Left kidney (tissue), 2 donors: ENCODE measurements around the gene WASHC3. TPM values are rescaled to one million over a fixed set of nuclear protein-coding genes. Genes with fewer than 3 reads are reported as not detected.
"Not testable (repeated sequence)": the region's sequence is repeated elsewhere in the genome, so short reads cannot be mapped to it uniquely, and the experiment has no call there.

Source experiments
- DNase-seq: peaks from one replicate; pipeline ENCODE4 v3.0.0-alpha.2; 2013
- polyA plus RNA-seq: library from polyadenylated mRNA; unstranded; fragments of 120-200 nt; gene quantifications from one replicate; pipeline ENCODE4 v1.2.1, GENCODE V29; 2013; ENCODE audit not compliant: insufficient read length

The WASHC3 gene
- polyA plus RNA-seq, 1 donor, result 58.7 TPM

DNA sequence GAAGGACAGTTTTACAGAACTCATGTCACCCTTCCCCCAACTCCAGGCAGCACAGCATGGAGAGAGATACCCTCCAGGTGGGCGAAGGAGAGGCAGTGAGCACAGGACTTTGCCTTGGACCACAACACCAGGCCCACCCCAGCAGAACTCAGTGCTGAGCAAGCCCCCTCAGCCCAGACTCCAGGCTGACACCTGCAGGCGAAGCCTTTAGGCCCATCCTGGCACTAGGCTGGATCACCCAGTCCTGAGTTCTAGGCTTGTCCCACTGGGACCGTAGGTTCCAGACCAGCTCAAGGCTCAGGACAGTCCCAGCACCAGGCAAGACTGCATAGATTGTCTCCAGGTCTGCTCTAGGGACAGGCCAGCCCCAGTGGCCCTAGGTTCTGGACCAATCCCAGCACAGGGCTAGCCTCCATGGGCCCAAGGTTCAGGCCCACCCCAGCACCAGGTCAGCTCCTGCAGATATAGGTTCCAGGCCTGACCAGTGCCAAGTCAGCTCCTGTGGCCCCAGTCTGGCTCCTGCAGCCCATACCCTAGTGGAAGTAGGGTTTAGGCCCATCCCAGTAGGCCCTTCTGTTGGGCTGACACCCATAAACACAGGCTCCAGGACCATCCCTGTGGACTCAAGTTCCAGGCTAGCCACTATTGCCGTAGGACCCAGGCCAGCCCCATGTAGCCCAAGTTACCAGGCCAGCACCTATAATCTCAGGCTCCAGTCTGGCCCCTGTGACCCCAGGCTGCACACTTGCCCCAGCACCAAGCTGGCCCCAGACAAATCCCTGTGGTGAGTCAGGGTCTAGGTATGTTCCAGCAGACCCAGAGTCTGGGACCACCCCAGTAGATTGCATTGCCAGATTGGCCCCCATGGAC lies 9.4 kb downstream of the WASHC3 start:
- no peak for DNase-seq

DNA sequence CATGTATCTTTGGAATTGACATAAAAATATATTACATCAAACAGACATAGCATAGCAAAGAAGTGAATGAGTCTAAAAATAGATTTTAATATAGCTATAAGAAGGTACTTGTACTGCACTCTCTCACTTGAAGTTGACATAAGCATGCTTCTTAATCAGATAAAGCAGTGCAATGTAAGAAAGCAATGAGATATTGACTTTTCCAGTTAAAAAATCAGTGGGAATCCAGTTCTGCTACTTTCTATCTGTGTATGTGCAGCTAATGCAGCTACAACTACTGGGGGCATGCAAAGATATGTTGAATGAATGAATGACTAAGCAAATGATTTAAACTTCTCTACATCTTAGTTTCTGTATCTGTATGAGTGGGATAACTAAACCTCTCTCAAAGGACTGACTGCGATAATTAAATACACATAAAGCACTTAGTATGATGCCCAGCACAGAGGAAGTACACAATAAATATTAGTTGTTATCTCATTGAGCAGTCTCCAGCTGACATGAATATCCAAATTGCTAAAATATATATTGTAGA lies 10.3 kb downstream of the WASHC3 start:
- DNase-seq, result no peak

GRCh38 chr12:102050660-102051430 lies 10.9 kb downstream of the WASHC3 start:
- DNase-seq, result no peak

DNA sequence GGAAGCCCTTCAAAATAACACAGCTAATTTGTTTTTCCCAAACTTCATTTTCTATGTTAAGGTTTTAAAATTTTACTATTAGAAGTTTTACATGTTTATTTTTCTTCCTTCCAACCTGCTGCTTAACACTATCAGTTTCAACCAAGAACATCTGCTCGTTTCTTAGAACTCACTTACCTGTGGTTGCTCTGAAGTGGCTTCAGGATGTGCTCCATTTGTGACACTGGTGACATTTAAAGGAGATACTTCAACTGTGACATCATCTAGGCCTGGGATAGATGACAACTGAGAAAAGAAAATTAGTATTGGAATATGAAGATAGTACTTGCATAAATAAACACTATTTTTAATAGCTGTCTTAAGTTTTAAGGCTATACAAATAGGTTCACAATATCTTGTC lies 17.9 kb downstream of the WASHC3 start:
- DNase-seq, result no peak

GRCh38 chr12:102033991-102034745 lies 27.6 kb downstream of the WASHC3 start:
- DNase-seq, result no peak

DNA sequence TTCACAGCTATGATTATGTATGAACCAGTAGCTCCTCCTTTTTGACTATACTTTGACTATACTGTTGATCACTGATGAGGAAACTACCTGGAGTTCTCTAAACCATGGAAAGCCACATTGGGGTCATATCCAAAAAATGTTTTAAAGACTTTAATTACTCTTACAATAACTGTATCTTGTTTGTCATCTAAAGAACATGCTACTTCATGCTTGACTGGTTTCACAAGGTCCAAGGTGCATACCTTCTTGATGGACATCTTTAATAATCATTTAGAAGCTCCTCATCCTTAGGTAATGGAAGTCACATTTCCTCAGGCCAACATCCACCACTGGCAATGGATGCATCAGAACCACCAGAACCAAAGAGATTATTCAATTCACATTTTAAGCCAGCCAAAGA lies 29.9 kb downstream of the WASHC3 start:
- DNase-seq, result no peak

DNA sequence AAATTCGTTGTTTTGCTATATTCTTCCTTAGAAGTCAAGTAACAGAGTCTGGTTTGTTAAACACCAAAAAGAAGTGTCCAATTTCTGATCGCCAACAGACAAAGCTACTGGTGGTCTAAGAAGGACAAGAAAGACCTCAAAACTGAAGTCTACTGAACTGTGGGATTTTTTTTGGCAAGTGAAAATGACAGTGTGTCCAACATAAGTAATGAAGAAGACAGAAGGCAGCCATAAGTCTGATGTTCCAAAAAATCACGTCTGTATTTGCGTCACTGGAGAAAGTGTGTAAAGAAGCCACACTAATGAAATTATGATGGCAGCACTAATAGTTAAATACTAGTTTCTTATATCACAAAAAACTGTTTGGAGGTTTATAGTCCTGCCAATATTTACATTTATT lies 32.6 kb downstream of the WASHC3 start:
- DNase-seq, result no peak

DNA sequence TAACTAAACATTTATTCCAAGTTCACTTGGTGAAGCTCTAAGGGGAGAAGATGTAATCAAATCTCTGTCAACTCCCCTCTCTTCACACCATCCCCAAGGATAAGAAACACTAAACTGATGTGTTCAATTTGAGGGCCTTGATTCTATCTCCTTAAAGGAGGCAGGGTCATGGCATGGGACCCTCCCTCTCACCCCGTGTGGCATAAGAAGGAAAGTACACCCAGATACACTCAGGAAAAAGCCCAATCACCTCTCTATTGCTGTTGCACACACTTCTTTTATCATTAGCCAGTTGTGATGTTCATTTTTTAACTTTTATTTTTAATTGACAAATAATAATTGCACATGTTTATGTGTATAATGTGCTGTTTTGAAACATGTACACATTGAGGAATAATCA lies 35.1 kb downstream of the WASHC3 start:
- no peak for DNase-seq

DNA sequence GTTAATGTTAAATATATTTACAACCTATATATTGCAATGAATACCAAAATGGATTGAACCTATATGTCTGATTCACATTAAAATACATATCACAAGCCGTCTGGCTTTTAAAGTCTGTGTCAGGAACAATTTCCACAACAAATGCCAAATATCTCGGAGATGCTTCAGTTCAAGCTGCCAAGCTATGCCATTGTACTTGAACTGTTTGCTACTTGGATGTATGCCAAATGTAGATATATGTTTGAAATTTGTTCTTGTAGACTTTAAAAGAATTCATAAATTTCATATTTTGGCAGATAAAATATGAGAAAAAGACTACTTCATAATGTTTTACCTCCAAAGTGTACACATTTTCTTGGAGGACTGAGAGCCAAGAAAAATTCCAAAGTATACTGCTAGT lies 37.0 kb downstream of the WASHC3 start:
- DNase-seq, result no peak

DNA sequence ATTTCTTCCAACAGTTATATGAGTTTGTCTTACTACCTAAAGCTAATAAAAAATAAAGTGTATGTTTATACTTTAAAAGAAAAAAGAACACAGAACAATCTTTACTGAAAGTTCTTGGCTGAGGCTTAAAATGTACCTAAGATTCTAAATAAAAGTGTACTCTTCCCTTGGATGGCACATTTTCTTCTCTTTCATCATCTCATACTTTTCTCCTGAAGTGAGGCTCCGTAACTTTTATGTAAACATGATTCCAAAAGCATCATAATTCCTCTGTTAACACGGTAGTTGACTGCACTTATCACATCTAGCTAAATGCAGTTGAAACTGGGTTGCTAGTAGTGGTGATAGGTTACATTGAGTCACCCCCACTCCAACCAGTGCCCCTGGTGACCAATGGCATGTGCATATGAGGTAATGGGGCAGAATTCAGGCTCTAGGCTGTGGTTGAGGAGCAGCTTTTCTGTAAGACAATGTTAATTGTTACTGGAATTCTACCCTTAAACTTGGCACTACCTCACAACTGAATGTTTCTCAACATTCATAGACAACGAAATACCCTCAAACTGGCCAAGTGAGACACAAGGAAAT lies 38.4 kb downstream of the WASHC3 start:
- no peak for DNase-seq

DNA sequence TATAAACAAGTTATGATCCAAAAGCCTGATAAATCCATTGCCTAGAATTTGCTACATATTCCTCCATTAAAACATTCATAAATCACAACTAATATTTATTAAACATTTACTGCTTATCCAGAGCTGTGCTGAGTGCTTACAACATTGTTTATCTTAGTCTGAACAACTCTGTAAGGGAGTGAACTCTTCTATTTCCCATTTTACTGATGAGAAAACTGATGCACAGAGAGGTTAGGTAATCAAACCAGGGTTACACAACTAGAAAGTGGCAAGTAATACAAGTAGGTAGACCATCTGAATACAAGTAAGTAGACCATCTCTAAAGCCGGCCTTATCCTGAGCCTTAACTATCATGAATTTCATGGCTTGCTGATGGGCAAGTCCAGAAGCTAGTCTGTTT lies 39.5 kb downstream of the WASHC3 start:
- DNase-seq, result no peak

DNA sequence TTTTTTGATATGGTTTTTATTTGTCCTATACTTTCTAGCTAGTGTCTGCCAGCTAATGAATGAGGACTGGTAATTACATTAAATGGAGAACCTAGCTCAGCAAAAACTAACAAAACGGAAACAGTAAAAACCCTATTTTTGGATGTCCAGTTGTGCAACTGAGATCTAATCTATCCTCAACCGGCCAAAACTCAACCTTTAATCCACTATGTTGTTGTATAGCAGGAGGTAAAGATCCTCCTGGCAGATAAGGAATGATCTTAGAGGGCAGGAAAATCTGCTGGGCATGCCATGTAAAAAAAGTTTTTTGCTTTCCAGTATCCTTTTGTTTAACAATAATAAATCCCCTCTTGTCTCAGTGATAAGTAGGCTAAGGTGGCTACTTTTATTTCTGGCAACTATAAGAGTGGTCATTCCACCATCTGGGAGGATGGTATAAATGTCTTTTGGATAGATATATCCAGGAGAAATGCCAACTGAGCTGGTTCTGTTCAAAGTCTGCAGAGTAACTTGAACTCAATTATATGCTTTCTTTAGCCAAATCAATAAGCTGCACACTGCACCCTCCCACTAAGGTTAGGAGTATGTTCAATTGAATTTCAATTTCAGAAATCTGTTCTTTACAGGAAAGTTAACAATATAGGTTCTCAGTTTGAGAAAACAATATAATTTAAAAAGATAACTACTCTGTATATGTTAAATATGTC lies 40.1 kb downstream of the WASHC3 start:
- DNase-seq, result no peak

GRCh38 chr12:102018607-102019006 lies 43.2 kb downstream of the WASHC3 start:
- not testable (repeated sequence) for DNase-seq

DNA sequence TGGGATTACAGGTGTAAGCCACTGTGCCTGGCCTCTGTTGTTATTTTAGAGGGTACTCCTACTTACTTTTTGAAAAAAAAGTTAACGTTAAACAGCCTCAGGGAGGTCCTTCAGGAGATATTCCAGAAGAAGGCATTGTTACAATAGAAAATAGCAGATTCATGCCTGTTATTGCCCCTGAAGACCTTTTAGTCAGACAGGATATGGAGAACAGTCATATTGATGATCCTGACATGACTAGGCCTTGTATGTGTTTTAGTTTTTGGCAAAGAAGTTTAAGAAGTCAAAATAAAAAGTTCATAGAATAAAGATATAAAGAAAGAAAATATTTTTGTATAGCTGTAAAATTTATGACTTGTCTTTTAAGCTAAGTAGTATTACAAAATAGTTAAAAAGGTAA lies 45.3 kb downstream of the WASHC3 start:
- no peak for DNase-seq

DNA sequence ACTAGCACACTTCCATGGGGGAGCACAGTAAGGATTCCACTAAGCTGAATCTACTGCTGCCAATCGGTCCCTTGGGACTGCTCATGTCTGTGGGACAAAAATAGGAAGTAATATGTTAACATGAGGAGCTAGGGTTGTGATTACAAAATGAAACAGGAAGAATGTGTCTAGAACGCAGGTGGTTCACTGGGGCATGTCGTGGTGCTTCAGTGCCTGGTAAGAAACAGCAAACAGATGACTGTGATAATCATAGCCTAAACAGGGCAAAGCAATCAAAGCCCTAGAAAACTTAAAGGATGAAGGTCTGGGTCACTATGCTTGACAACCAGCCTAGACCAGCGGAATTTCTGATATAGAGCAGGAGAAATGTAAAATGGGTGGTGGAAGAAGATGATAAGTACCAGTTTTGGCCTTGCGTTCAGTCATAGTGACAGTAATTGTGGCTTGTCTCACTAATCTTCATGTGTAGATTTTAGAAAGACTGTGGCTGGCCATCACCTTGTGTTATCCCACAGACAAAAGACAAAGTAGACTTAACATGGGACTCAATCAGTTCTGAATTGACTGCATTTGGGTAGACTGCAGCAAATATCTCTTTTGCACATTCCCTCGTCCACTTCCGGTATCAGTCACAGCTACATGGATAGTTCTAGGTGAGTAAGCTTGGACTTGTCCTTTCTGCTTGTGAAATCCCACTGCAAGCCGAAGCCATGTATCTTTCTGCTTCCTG lies 51.4 kb downstream of the WASHC3 start:
- no peak for DNase-seq

DNA sequence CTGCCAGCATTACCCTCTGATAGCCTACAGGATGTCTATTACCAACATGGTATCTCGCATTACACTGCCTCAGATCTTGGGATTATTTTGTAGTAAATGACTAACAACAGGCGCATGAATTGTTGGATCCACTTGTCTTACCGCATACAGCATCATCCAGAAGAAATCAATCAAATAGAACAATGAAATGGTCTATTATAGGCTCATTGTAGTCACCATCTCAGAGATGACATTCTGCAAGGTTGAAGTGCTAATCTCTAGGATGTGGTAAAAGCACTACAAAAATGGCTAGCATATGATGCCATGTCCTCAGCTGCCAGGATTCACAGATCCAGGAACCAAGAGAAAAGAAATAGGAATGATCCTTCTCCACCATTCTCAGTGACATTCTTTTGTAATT lies 52.0 kb downstream of the WASHC3 start:
- no peak for DNase-seq

- no peak for DNase-seq
Measured at GRCh38 chr12:102008615-102009126, 53.1 kb downstream of the WASHC3 start.

DNA sequence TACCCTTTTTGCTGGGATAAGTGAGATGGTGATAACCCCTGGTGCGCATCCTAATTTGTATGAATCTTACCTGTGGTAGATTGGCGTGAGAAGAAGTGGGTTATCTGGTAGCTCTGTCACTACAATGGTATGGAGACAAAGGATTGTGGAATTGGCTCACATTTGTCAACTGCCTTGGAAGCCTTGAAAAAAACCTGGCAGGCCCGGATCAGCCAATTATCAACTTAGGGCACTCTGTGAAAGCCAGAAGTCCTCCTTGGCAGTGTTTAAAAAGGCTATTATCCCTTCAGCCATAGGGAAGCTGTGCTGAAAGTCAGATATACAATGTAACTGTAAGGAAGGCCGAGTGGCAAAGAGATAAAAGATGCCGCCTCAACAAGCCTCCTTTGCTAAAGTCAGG lies 56.5 kb downstream of the WASHC3 start:
- DNase-seq, result no peak

- no peak for DNase-seq
Measured at GRCh38 chr12:101997102-101997501, 64.7 kb downstream of the WASHC3 start.

DNA sequence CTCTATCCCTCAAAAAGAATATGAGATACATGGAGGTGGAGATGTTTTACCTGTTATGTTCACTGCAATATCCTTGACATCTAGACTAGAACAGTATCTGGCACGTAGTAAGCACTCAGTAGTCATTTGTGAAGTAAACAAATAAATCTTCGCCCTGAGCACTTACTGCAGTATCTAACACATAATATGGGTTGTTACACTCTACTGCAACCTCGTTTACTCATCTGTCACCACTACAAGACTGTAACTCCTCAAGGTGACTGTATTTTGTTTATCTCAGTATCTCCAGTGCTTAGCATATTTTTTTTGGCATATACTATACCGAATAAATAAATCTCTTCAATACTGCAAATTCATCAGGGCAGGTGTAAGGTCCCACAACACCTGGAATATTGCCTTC lies 66.1 kb downstream of the WASHC3 start:
- DNase-seq, result no peak
